BLaER1 treated with 17β-estradiol and CSF1 and Interleukin-3, amounts not matched to agents 10 nM and 100 nM (cell line): ENCODE results near the gene CCDC124.
A peak's percentile ranks its signal among the peaks of the same experiment; 100 is the strongest.

Source experiments
- H3K27ac ChIP-seq, 11 experiments: shearing (Covaris generic); formaldehyde crosslinking; 2 replicates each; pipeline ENCODE4 v1.8.1; 2022
- H3K27me3 ChIP-seq, 11 experiments: shearing (Covaris generic); formaldehyde crosslinking; 2 replicates each; pipeline ENCODE4 v1.8.1; 2022
- H3K36me3 ChIP-seq, 11 experiments: shearing (Covaris generic); formaldehyde crosslinking; 2 replicates each; pipeline ENCODE4 v1.8.1; 2022
- H3K4me1 ChIP-seq, 10 experiments: shearing (Covaris generic); formaldehyde crosslinking; 2 replicates each; pipeline ENCODE4 v1.8.1; 2022
- H3K4me2 ChIP-seq, 11 experiments: shearing (Covaris generic); formaldehyde crosslinking; 2 replicates each; pipeline ENCODE4 v1.8.1; 2022
- H3K4me3 ChIP-seq, 10 experiments: shearing (Covaris generic); formaldehyde crosslinking; 2 replicates each; pipeline ENCODE4 v1.8.1; 2022
- H3K9ac ChIP-seq, 11 experiments: shearing (Covaris generic); formaldehyde crosslinking; 2 replicates each; pipeline ENCODE4 v1.8.1; 2022
- H3K9me3 ChIP-seq, 11 experiments: shearing (Covaris generic); formaldehyde crosslinking; replicated peaks in 1 of 11; 2 replicates each; pipeline ENCODE4 v1.8.1; 2022
- H4K20me1 ChIP-seq, 11 experiments: shearing (Covaris generic); formaldehyde crosslinking; 2 replicates each; pipeline ENCODE4 v1.8.1; 2022
- Cebpa-rat ChIP-seq, 11 experiments: shearing (Covaris generic); IDR thresholded peaks; 2 replicates each; pipeline ENCODE4 v1.8.1; 2022

Gene CCDC124

GRCh38 chr19:17969096-17969792 is 36.4 kb downstream of the CCDC124 start:
- Histone ChIP-seq H3K27ac (peak overlapping the region in 7 of 11 experiments; percentile 21 to 56 (median 40); a peak in 5 of 22 replicates), H3K4me2 (peak overlapping the region; percentile 7 to 65 (median 47); a peak in 17 of 22 replicates), H3K27me3 (peaks cover 21 to 49% (median 42%) of the 10 kb centered on the region in 11 experiments), H4K20me1 (peaks cover 0 to 5% (median 0%) of the 10 kb centered on the region in 11 experiments; a peak in 2 of 22 replicates), H3K36me3 (no peaks in the 10 kb centered on the region), H3K4me1 (peaks cover 26 to 74% (median 61%) of the 10 kb centered on the region in 10 experiments), H3K9me3 (no peaks in the 10 kb centered on the region), H3K9ac (peak overlapping the region in 5 of 11 experiments; percentile 22 to 57 (median 31); a peak in 5 of 22 replicates), H3K4me3 (no peak overlapping the region)
- no peak for TF ChIP-seq Cebpa-rat (IDR thresholded peaks at IDR 0.05)

GRCh38 chr19:17972230-17972629 is 39.4 kb downstream of the CCDC124 start:
- Histone ChIP-seq H3K4me1 (peaks cover 23 to 53% (median 42%) of the 10 kb centered on the region in 10 experiments), H3K27me3 (peaks cover 9 to 20% (median 18%) of the 10 kb centered on the region in 11 experiments), H3K9me3 (no peaks in the 10 kb centered on the region), H3K36me3 (no peaks in the 10 kb centered on the region), H3K27ac (peak overlapping the region in 2 of 11 experiments; percentile 40 to 54; a peak in 3 of 22 replicates), H3K4me3 (no peak overlapping the region), H3K4me2 (peak overlapping the region in 9 of 11 experiments; percentile 10 to 68 (median 59); a peak in 16 of 22 replicates), H4K20me1 (no peaks in the 10 kb centered on the region; a peak in 1 of 22 replicates), H3K9ac (peak overlapping the region in 3 of 11 experiments; percentile 0 to 56 (median 42); a peak in 5 of 22 replicates)
- peak in 1 of 11 experiments; percentile 57; a peak in 2 of 22 replicates for TF ChIP-seq Cebpa-rat (IDR thresholded peaks at IDR 0.05)

GRCh38 chr19:17973759-17974158 is 40.9 kb downstream of the CCDC124 start:
- TF ChIP-seq Cebpa-rat (IDR thresholded peaks at IDR 0.05), result no peak
- no peak overlapping the region for H3K27ac ChIP-seq
- no peaks in the 10 kb centered on the region; a peak in 1 of 22 replicates for H4K20me1 ChIP-seq
- H3K9me3 ChIP-seq, result no peaks in the 10 kb centered on the region
- H3K4me2 ChIP-seq, result peak overlapping the region in 5 of 11 experiments; percentile 32 to 68 (median 62); a peak in 5 of 22 replicates
- no peak overlapping the region for H3K4me3 ChIP-seq
- H3K4me1 ChIP-seq, result peaks cover 22 to 49% (median 32%) of the 10 kb centered on the region in 10 experiments
- H3K27me3 ChIP-seq, result peaks cover 0 to 5% (median 4%) of the 10 kb centered on the region in 11 experiments; a peak in 15 of 22 replicates
- no peaks in the 10 kb centered on the region for H3K36me3 ChIP-seq
- no peak overlapping the region for H3K9ac ChIP-seq

- no peaks in the 10 kb centered on the region for H3K36me3 ChIP-seq
Observed at GRCh38 chr19:17974551-17974950, 41.7 kb downstream of the CCDC124 start.

GRCh38 chr19:17975032-17975431 is 42.2 kb downstream of the CCDC124 start:
- Histone ChIP-seq H3K4me2 (no peak overlapping the region), H3K4me1 (peaks cover 24 to 43% (median 29%) of the 10 kb centered on the region in 10 experiments), H3K36me3 (no peaks in the 10 kb centered on the region), H3K27me3 (no peaks in the 10 kb centered on the region), H3K27ac (no peak overlapping the region), H3K4me3 (no peak overlapping the region), H4K20me1 (no peaks in the 10 kb centered on the region; a peak in 1 of 22 replicates), H3K9me3 (no peaks in the 10 kb centered on the region), H3K9ac (no peak overlapping the region)
- no peak for TF ChIP-seq Cebpa-rat (IDR thresholded peaks at IDR 0.05)

More at GRCh38 chr19:17974551-17974950, 41.7 kb downstream of the CCDC124 start:
- no peak for TF ChIP-seq Cebpa-rat (IDR thresholded peaks at IDR 0.05)
- Histone ChIP-seq H3K27me3 (no peaks in the 10 kb centered on the region), H3K9me3 (no peaks in the 10 kb centered on the region), H4K20me1 (no peaks in the 10 kb centered on the region; a peak in 1 of 22 replicates), H3K27ac (no peak overlapping the region), H3K9ac (no peak overlapping the region), H3K4me1 (peaks cover 22 to 43% (median 28%) of the 10 kb centered on the region in 10 experiments), H3K4me2 (no peak overlapping the region), H3K4me3 (no peak overlapping the region)

- Histone ChIP-seq H3K27ac (no peak overlapping the region; a peak in 1 of 22 replicates), H3K27me3 (no peaks in the 10 kb centered on the region)
Observed at GRCh38 chr19:17977021-17977420, 44.2 kb downstream of the CCDC124 start.

GRCh38 chr19:17977488-17977887 is 44.7 kb downstream of the CCDC124 start:
- H3K4me3 ChIP-seq, result no peak overlapping the region
- H4K20me1 ChIP-seq, result no peaks in the 10 kb centered on the region; a peak in 1 of 22 replicates
- H3K36me3 ChIP-seq, result no peaks in the 10 kb centered on the region
- no peaks in the 10 kb centered on the region for H3K9me3 ChIP-seq
- no peak for TF ChIP-seq Cebpa-rat (IDR thresholded peaks at IDR 0.05)
- H3K4me2 ChIP-seq, result peak overlapping the region in 3 of 11 experiments; percentile 34 to 66 (median 50); a peak in 6 of 22 replicates
- no peak overlapping the region; a peak in 1 of 22 replicates for H3K27ac ChIP-seq
- H3K27me3 ChIP-seq, result no peaks in the 10 kb centered on the region
- H3K9ac ChIP-seq, result no peak overlapping the region
- peaks cover 30 to 49% (median 37%) of the 10 kb centered on the region in 10 experiments for H3K4me1 ChIP-seq

More at GRCh38 chr19:17977021-17977420, 44.2 kb downstream of the CCDC124 start:
- no peak overlapping the region for H3K9ac ChIP-seq
- H3K4me1 ChIP-seq, result peaks cover 30 to 49% (median 37%) of the 10 kb centered on the region in 10 experiments
- TF ChIP-seq Cebpa-rat (IDR thresholded peaks at IDR 0.05), result no peak
- no peaks in the 10 kb centered on the region for H3K36me3 ChIP-seq
- no peaks in the 10 kb centered on the region; a peak in 1 of 22 replicates for H4K20me1 ChIP-seq
- no peaks in the 10 kb centered on the region for H3K9me3 ChIP-seq
- H3K4me2 ChIP-seq, result peak overlapping the region in 3 of 11 experiments; percentile 34 to 66 (median 50); a peak in 6 of 22 replicates
- H3K4me3 ChIP-seq, result no peak overlapping the region

- H3K9ac ChIP-seq, result no peak overlapping the region
- H3K4me1 ChIP-seq, result peaks cover 20 to 45% (median 30%) of the 10 kb centered on the region in 10 experiments
- H4K20me1 ChIP-seq, result no peaks in the 10 kb centered on the region
- no peaks in the 10 kb centered on the region for H3K9me3 ChIP-seq
- H3K4me3 ChIP-seq, result no peak overlapping the region
- no peak for TF ChIP-seq Cebpa-rat (IDR thresholded peaks at IDR 0.05)
- H3K27ac ChIP-seq, result no peak overlapping the region
- no peaks in the 10 kb centered on the region for H3K27me3 ChIP-seq
- H3K36me3 ChIP-seq, result no peaks in the 10 kb centered on the region
- peak overlapping the region in 7 of 11 experiments; percentile 13 to 31 (median 20); a peak in 7 of 22 replicates for H3K4me2 ChIP-seq
Observed at GRCh38 chr19:17981611-17982010, 48.8 kb downstream of the CCDC124 start.

GRCh38 chr19:17982430-17982829 is 49.6 kb downstream of the CCDC124 start:
- Histone ChIP-seq H3K27ac (no peak overlapping the region), H3K4me1 (peaks cover 14 to 40% (median 30%) of the 10 kb centered on the region in 10 experiments), H3K4me3 (no peak overlapping the region), H3K9ac (peak overlapping the region in 2 of 11 experiments; percentile 9 to 50; a peak in 2 of 22 replicates), H3K9me3 (no peaks in the 10 kb centered on the region), H4K20me1 (no peaks in the 10 kb centered on the region), H3K36me3 (no peaks in the 10 kb centered on the region), H3K27me3 (no peaks in the 10 kb centered on the region), H3K4me2 (peak overlapping the region in 9 of 11 experiments; percentile 9 to 58 (median 44); a peak in 11 of 22 replicates)
- TF ChIP-seq Cebpa-rat (IDR thresholded peaks at IDR 0.05), result no peak
